H1 (cell line): ENCODE data around the gene FMNL1. TPM values are rescaled to one million over a fixed set of nuclear protein-coding genes. Genes with fewer than 3 reads are reported as not detected.

Source experiments
- CBX8 ChIP-seq: fragments of 300-800, 300-1000 bp; sonication (generic); IDR thresholded peaks from 2 replicates; pipeline ENCODE4 v1.7.1; 2016; ENCODE audit warnings: low read depth, low read length, borderline replicate concordance
- NRF1 ChIP-seq: IDR thresholded peaks from 2 replicates; pipeline ENCODE4 v1.6.1; 2011; ENCODE audit warnings: mild to moderate bottlenecking, low read depth, low read length, improper control_type of control experiment
- SIX5 ChIP-seq: IDR thresholded peaks from 2 replicates; pipeline ENCODE4 v1.6.1; 2011; ENCODE audit warnings: mild to moderate bottlenecking, low read depth, low read length
- TBP ChIP-seq: IDR thresholded peaks from 2 replicates; pipeline ENCODE4 v1.6.1; 2011; ENCODE audit warnings: low read depth, low read length, improper control_type of control experiment
- polyA plus RNA-seq, 7 experiments: library from polyadenylated mRNA; depleted of rRNA in 3 of 7; stranded (reverse) in 5 of 7; unstranded in 2 of 7; fragments of >200 nt in 5 of 7; fragments of 200-250 nt in 2 of 7; gene quantifications; 1 replicate in 5 of 7; 2 replicates in 1 of 7; 4 replicates in 1 of 7; pipeline versions ENCODE4 v1.2.1 to v1.2.3, GENCODE V29; 2011 to 2013; ENCODE audit warnings: missing spikeins in 2 of 7, mixed read lengths in 2 of 7
- total RNA-seq: library from RNA; stranded (reverse); fragmentation: NEBNext Ultra II Directional; extraction: Animal tissue kit (Norgen Biotek cat#: 25700); gene quantifications from 2 replicates; pipeline ENCODE4 v1.2.1, GENCODE V29; 2021

FMNL1 gene
- total and polyA plus RNA-seq, 2 of the 8 experiments (the other 6 are each of a cell fraction or from before 2014, with no cell fraction given), result 2.5 to 8.6 TPM

DNA sequence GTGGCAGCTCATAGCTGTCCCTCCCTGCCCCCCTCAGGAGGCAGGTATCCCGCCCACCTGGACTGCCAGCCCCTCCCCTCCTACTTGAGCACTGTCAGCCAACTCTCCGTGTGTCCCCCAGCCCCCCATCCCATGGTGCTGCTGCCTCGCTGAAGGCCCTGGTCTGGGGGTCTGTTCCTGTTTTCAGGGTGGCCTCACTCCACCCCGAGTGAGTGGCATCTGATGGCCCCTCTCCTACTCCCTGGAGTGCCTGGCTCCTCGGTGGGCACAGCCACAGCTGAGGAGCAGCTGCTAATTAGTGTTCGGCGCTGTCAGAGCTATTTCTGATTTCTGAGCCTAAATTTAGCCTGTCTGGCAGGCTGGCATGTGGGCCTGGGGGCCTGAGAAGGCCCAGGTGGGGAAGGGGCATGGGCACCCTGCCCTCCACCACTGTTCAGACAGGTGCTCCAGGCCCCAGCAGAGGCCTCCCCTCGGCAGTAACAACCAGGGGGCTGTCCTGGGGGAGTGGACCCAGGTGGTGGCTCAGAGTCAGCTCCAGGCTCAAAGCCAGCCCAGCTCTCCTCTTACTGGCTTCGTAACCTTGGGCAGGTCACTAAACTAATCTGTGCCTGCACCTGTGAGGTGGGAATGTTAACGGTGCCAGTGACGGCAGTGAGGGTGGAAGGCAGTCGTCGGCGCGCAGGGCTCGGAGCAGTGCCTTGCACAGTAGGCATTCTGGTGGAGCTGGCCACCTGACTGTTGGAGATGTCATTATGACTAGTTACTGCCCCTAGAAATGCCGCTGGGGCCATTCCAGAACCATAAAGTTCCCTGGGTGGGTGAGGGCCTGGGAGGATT, 6.5 kb downstream of the FMNL1 start (continued):
- TF ChIP-seq SIX5 (no peak), NRF1 (no peak), CBX8 (no peak), TBP (no peak)
